Panc1 (cell line): ENCODE results near the gene VPS37B. TPM values are rescaled to one million over a fixed set of nuclear protein-coding genes. Genes with fewer than 3 reads are reported as not detected.

Source experiments
- ATAC-seq: fragments of 200-7000 bp; cut with Tn5 transposase; 2 replicates; pipeline ENCODE4 v1.9.1; 2020; ENCODE audit warnings: mild to moderate bottlenecking, moderate library complexity
- BruUV-seq: library from RNA; stranded (reverse); fragments of 400-500 nt; replicated peaks from 2 replicates; lab custom pipeline; 2021; lab: Mats Ljungman, UMichigan
- CTCF ChIA-PET: fragments of 300-600 bp; sonication (Branson Sonifier 250); formaldehyde crosslinking; loops from one replicate; lab custom pipeline; 2022; ENCODE audit warnings: antibody characterized with exemption; lab: Charles Lee
- POLR2A ChIA-PET: fragments of 300-600 bp; sonication (Branson Sonifier 250); formaldehyde crosslinking; loops from one replicate; lab custom pipeline; 2022; ENCODE audit warnings: antibody characterized with exemption; lab: Charles Lee
- DNase-seq: peaks from one replicate; pipeline ENCODE4 v3.0.0-alpha.2; 2010; ENCODE audit warnings: low read depth, low spot score
- H3K27ac ChIP-seq: 2 replicates; pipeline ENCODE4 v1.5.1; 2011; ENCODE audit warnings: mild to moderate bottlenecking, low read length, inconsistent platforms
- H3K27me3 ChIP-seq: fragments of 200-500 bp; sonication (Bioruptor generic); 2 replicates; pipeline ENCODE4 v1.6.0; 2014; ENCODE audit warnings: low read length, inconsistent platforms; ENCODE audit not compliant: control insufficient read depth, insufficient read depth
- H3K36me3 ChIP-seq: fragments of 200-500 bp; sonication (Bioruptor generic); 2 replicates; pipeline ENCODE4 v1.5.1; 2014; ENCODE audit warnings: inconsistent platforms, mild to moderate bottlenecking, low read length, moderate library complexity; ENCODE audit not compliant: control insufficient read depth, insufficient read depth
- H3K4me1 ChIP-seq: 2 replicates; pipeline ENCODE4 v1.5.1; 2011; ENCODE audit warnings: inconsistent platforms, mild to moderate bottlenecking, low read length, moderate library complexity; ENCODE audit not compliant: control insufficient read depth, insufficient read depth
- H3K4me3 ChIP-seq, 2 experiments: 2 replicates each; pipeline ENCODE4 v1.5.1; 2011 to 2012; ENCODE audit warnings: low read depth in 2 of 2, low read length in 2 of 2, mild to moderate bottlenecking in 2 of 2, inconsistent platforms in 1 of 2, moderate library complexity in 1 of 2
- H3K9me3 ChIP-seq: fragments of 200-500 bp; sonication (Bioruptor generic); 2 replicates; pipeline ENCODE4 v1.5.1; 2014; ENCODE audit warnings: low read depth, mild to moderate bottlenecking, inconsistent platforms, low read length, moderate library complexity; ENCODE audit not compliant: control insufficient read depth, insufficient read depth
- CTCF ChIP-seq: fragments of 450-650 bp; IDR thresholded peaks from 2 replicates; pipeline ENCODE4 v1.5.1; 2017; ENCODE audit warnings: mild to moderate bottlenecking
- POLR2AphosphoS5 ChIP-seq: IDR thresholded peaks from 2 replicates; pipeline ENCODE4 v1.6.1; 2012; ENCODE audit warnings: mild to moderate bottlenecking, low read depth, low read length, moderate library complexity
- SIN3A ChIP-seq: IDR thresholded peaks from 2 replicates; pipeline ENCODE4 v1.6.1; 2012; ENCODE audit warnings: low read depth, mild to moderate bottlenecking, low read length, moderate library complexity, borderline replicate concordance; ENCODE audit not compliant: insufficient read depth
- TCF7L2 ChIP-seq: IDR thresholded peaks from 2 replicates; pipeline ENCODE4 v1.6.1; 2011; ENCODE audit warnings: mild to moderate bottlenecking, low read depth, low read length, inconsistent platforms
- in situ Hi-C: cut with HindIII; loops from 2 replicates; pipeline ENCODE4 v1.10.0; 2016; ENCODE audit warnings: low sequenced_read_pairs, low pct_unique_long_range_greater_than_20kb
- intact Hi-C: fragments of 100-400 bp; cut with micrococcal nuclease; formaldehyde crosslinking; loops from one replicate; pipeline ENCODE4 v1.10.0; 2022; ENCODE audit not compliant: unreplicated experiment
- total RNA-seq: library from RNA; stranded (reverse); gene quantifications from one replicate; pipeline ENCODE4 v1.2.1, GENCODE V29; 2021; ENCODE audit not compliant: unreplicated experiment
- TF ChIP-seq, protein P1 (sequence below), 2 experiments: IDR thresholded peaks; 2 replicates each; pipeline ENCODE4 v1.6.1; 2011 to 2012; ENCODE audit warnings: low read depth in 2 of 2, control low read depth in 1 of 2, low read length in 1 of 2, mild to moderate bottlenecking in 1 of 2, moderate library complexity in 1 of 2; ENCODE audit not compliant: insufficient read depth in 1 of 2

VPS37B gene
- total RNA-seq, 1 experiment from 2014 or later = 76.7 TPM

GRCh38 chr12:122850695-122851350 lies 45.1 kb downstream of the VPS37B start:
- Histone ChIP-seq H3K36me3 (no peaks in the 10 kb centered on the region), H3K9me3 (no peaks in the 10 kb centered on the region), H3K27me3 (no peaks in the 10 kb centered on the region), H3K4me1 (no peaks in the 10 kb centered on the region), H3K27ac (no peak overlapping the region), H3K4me3 (no peak overlapping the region)
- no peak for DNase-seq
- in situ Hi-C loops (no loop called here), intact Hi-C loops (no loop called here)
- TF ChIP-seq POLR2AphosphoS5 (no peak), TCF7L2 (no peak), CTCF (no peak), SIN3A (no peak)
- TF ChIP-seq, protein P1, sequence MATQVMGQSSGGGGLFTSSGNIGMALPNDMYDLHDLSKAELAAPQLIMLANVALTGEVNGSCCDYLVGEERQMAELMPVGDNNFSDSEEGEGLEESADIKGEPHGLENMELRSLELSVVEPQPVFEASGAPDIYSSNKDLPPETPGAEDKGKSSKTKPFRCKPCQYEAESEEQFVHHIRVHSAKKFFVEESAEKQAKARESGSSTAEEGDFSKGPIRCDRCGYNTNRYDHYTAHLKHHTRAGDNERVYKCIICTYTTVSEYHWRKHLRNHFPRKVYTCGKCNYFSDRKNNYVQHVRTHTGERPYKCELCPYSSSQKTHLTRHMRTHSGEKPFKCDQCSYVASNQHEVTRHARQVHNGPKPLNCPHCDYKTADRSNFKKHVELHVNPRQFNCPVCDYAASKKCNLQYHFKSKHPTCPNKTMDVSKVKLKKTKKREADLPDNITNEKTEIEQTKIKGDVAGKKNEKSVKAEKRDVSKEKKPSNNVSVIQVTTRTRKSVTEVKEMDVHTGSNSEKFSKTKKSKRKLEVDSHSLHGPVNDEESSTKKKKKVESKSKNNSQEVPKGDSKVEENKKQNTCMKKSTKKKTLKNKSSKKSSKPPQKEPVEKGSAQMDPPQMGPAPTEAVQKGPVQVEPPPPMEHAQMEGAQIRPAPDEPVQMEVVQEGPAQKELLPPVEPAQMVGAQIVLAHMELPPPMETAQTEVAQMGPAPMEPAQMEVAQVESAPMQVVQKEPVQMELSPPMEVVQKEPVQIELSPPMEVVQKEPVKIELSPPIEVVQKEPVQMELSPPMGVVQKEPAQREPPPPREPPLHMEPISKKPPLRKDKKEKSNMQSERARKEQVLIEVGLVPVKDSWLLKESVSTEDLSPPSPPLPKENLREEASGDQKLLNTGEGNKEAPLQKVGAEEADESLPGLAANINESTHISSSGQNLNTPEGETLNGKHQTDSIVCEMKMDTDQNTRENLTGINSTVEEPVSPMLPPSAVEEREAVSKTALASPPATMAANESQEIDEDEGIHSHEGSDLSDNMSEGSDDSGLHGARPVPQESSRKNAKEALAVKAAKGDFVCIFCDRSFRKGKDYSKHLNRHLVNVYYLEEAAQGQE (IDR thresholded peaks at IDR 0.05; ENCODE audit: insufficient read depth in 1 of 2, low read depth in 2 of 2, low read length in 1 of 2) = no peak
- ChIA-PET POLR2A (no interaction called here), CTCF (interaction anchor here (1.0 kb wide), 1 partner anchor 10 kb away, joined by 3 read pairs; no protein-coding TSS in a partner anchor)
- no peak for ATAC-seq
- no TSS peak for BruUV-seq

DNA sequence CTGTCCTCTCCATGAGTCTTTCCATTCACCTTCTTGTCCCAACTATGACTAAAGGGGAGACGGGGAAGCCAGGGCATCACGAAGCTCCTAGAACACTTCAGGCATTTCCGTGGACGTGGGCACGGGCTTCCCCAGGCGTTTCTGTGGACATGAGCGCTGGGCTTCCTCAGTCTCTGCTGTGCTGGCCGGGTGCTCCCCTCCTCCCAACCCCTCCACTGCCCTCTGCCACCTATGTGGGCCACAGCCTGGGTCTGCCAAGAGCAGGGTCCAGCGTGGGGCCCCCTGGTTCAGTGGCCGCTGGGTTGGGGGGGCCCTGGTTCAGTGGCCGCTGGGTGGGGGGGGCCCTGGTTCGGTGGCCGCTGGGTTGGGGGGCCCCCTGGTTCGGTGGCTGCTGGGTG lies 45.9 kb downstream of the VPS37B start:
- no peak for DNase-seq
- no peaks in the 10 kb centered on the region for H3K9me3 ChIP-seq
- in situ Hi-C loops (no loop called here), intact Hi-C loops (no loop called here)
- no peaks in the 10 kb centered on the region for H3K36me3 ChIP-seq
- H3K4me1 ChIP-seq = no peaks in the 10 kb centered on the region
- ChIA-PET POLR2A (no interaction called here), CTCF (no interaction called here)
- no peak overlapping the region for H3K27ac ChIP-seq
- BruUV-seq = no TSS peak
- no peak for ATAC-seq
- H3K27me3 ChIP-seq = no peaks in the 10 kb centered on the region
- H3K4me3 ChIP-seq = no peak overlapping the region
- TF ChIP-seq SIN3A = no peak

GRCh38 chr12:122849352-122850047 lies 46.4 kb downstream of the VPS37B start:
- in situ Hi-C loops (no loop called here), intact Hi-C loops (no loop called here)
- H3K27ac ChIP-seq = no peak overlapping the region
- no peak overlapping the region for H3K4me3 ChIP-seq
- H3K9me3 ChIP-seq = no peaks in the 10 kb centered on the region
- ChIA-PET CTCF (no interaction called here), POLR2A (interaction anchor here (0.5 kb wide), 1 partner anchor 285 kb away, joined by 4 read pairs; no protein-coding TSS in a partner anchor)
- no peaks in the 10 kb centered on the region for H3K27me3 ChIP-seq
- TF ChIP-seq, protein P1 (IDR thresholded peaks at IDR 0.05; ENCODE audit: insufficient read depth in 1 of 2, low read depth in 2 of 2, low read length in 1 of 2) = no peak
- TF ChIP-seq POLR2AphosphoS5 = no peak
- TF ChIP-seq SIN3A = no peak
- TF ChIP-seq TCF7L2 = no peak
- no peak for TF ChIP-seq CTCF
- H3K36me3 ChIP-seq = no peaks in the 10 kb centered on the region
- H3K4me1 ChIP-seq = no peaks in the 10 kb centered on the region
- no peak for DNase-seq
- BruUV-seq = no TSS peak
- ATAC-seq = no peak
